HepG2 (cell line): ENCODE results near the gene ZBTB37. TPM values are rescaled to one million over a fixed set of nuclear protein-coding genes. Genes with fewer than 3 reads are reported as not detected.

Experiments used
- ARNT2 ChIP-seq: sonication (generic); formaldehyde crosslinking; IDR thresholded peaks from 2 replicates; pipeline ENCODE4 v1.8.0; 2022; ENCODE audit warnings: mild to moderate bottlenecking, low read depth, missing genetic modification reagents, moderate library complexity
- ATAD3A ChIP-seq: sonication (generic); formaldehyde crosslinking; IDR thresholded peaks from 2 replicates; pipeline ENCODE4 v1.4.0; 2020; ENCODE audit warnings: missing genetic modification reagents
- EZH2 ChIP-seq: conservative IDR thresholded peaks from 2 replicates; pipeline ENCODE4 v1.6.1; 2012; ENCODE audit warnings: mild to moderate bottlenecking, low read depth, low read length, moderate library complexity
- HNRNPLL ChIP-seq: fragments of 200-400 bp; formaldehyde crosslinking; IDR thresholded peaks from 2 replicates; pipeline ENCODE4 v1.6.1; 2017; ENCODE audit warnings: mild to moderate bottlenecking, low read depth, low read length; ENCODE audit not compliant: poor library complexity, severe bottlenecking
- IKZF4 ChIP-seq: sonication (generic); formaldehyde crosslinking; IDR thresholded peaks from 2 replicates; pipeline ENCODE4 v1.5.1; 2020; ENCODE audit warnings: borderline replicate concordance, mild to moderate bottlenecking, low read depth, missing genetic modification reagents; ENCODE audit errors: not compliant biosample characterization
- KDM1A ChIP-seq: IDR thresholded peaks from 2 replicates; pipeline ENCODE4 v1.6.1; 2016; ENCODE audit warnings: missing compliant biosample characterization
- KDM6A ChIP-seq: IDR thresholded peaks from 2 replicates; pipeline ENCODE4 v1.6.1; 2016; ENCODE audit warnings: low read depth
- MXI1 ChIP-seq: IDR thresholded peaks from 3 replicates; pipeline ENCODE4 v1.6.1; 2012; ENCODE audit warnings: low read depth, low read length, inconsistent platforms, borderline replicate concordance
- NFIB ChIP-seq: sonication (generic); formaldehyde crosslinking; IDR thresholded peaks from 2 replicates; pipeline ENCODE4 v1.9.0; 2021; ENCODE audit warnings: missing genetic modification reagents, mild to moderate bottlenecking, borderline replicate concordance
- NR2C2 ChIP-seq: sonication (generic); formaldehyde crosslinking; IDR thresholded peaks from 2 replicates; pipeline ENCODE4 v1.4.0; 2020; ENCODE audit warnings: missing genetic modification reagents, mild to moderate bottlenecking, moderate library complexity, borderline replicate concordance
- RFX3 ChIP-seq: IDR thresholded peaks from 2 replicates; pipeline ENCODE4 v1.6.1; 2016; ENCODE audit warnings: missing biosample characterization, missing genetic modification reagents
- SIX1 ChIP-seq: sonication (generic); formaldehyde crosslinking; IDR thresholded peaks from 2 replicates; pipeline ENCODE4 v1.4.0; 2020; ENCODE audit warnings: missing genetic modification reagents, borderline replicate concordance
- SIX4 ChIP-seq: sonication (generic); formaldehyde crosslinking; IDR thresholded peaks from 2 replicates; pipeline ENCODE4 v1.4.0; 2020; ENCODE audit warnings: missing genetic modification reagents
- SMARCC2 ChIP-seq: fragments of 450-650 bp; IDR thresholded peaks from 2 replicates; pipeline ENCODE4 v1.6.1; 2017; ENCODE audit warnings: antibody characterized with exemption, mild to moderate bottlenecking
- SP1 ChIP-seq, 2 experiments: fragments of 450-650 bp in 1 of 2; sonication (generic) in 1 of 2; formaldehyde crosslinking in 1 of 2; IDR thresholded peaks; 2 replicates each; pipeline versions ENCODE4 v1.4.0 to v1.6.1; 2016 to 2020; ENCODE audit warnings: missing genetic modification reagents in 1 of 2
- TAF15 ChIP-seq: fragments of 200-400 bp; formaldehyde crosslinking; IDR thresholded peaks from one replicate; pipeline ENCODE4 v1.6.1; 2018; ENCODE audit warnings: mild to moderate bottlenecking, low read depth, low read length; ENCODE audit not compliant: poor library complexity, severe bottlenecking
- TCF12 ChIP-seq, 2 experiments: fragments of 450-650 bp in 1 of 2; sonication (generic) in 1 of 2; formaldehyde crosslinking in 1 of 2; IDR thresholded peaks; 2 replicates each; pipeline versions ENCODE4 v1.6.1 to v1.8.0; 2017 to 2022; ENCODE audit warnings: antibody characterized with exemption in 1 of 2, mild to moderate bottlenecking in 1 of 2, missing genetic modification reagents in 1 of 2, moderate library complexity in 1 of 2
- TOE1 ChIP-seq: sonication (generic); formaldehyde crosslinking; IDR thresholded peaks from 2 replicates; pipeline ENCODE4 v1.4.0; 2020; ENCODE audit warnings: mild to moderate bottlenecking, missing genetic modification reagents
- ZNF570 ChIP-seq: sonication (generic); formaldehyde crosslinking; IDR thresholded peaks from 2 replicates; pipeline ENCODE4 v1.4.0; 2020; ENCODE audit warnings: mild to moderate bottlenecking, missing genetic modification reagents, borderline replicate concordance
- ZNF605 ChIP-seq: sonication (generic); formaldehyde crosslinking; IDR thresholded peaks from 2 replicates; pipeline ENCODE4 v1.8.0; 2022; ENCODE audit warnings: mild to moderate bottlenecking, missing genetic modification reagents
- polyA plus RNA-seq, 8 experiments: library from polyadenylated mRNA; depleted of rRNA in 3 of 8; stranded (reverse) in 7 of 8; unstranded in 1 of 8; fragments of >200 nt; fragmentation: Illumina TruSeq in 4 of 8; extraction: Trizol in 4 of 8; gene quantifications; 2 replicates each; pipeline versions ENCODE4 v1.2.1 to v1.2.3, GENCODE V29; 2011 to 2016; ENCODE audit warnings: low read depth in 4 of 8, missing spikeins in 1 of 8, mixed read lengths in 1 of 8; ENCODE audit not compliant: insufficient read depth in 1 of 8
- total RNA-seq, 5 experiments: library from RNA; depleted of rRNA; stranded (reverse); fragments of >200 nt; fragmentation: Illumina TruSeq; extraction: Trizol; gene quantifications; 2 replicates each; pipeline ENCODE4 v1.2.3, GENCODE V29; 2016; ENCODE audit warnings: low read depth in 1 of 5
- TF ChIP-seq, protein P1 (sequence below): fragments of 450-650 bp; IDR thresholded peaks from 2 replicates; pipeline ENCODE4 v1.6.1; 2017; ENCODE audit warnings: mild to moderate bottlenecking
- TF ChIP-seq, protein P2 (sequence below): sonication (generic); formaldehyde crosslinking; IDR thresholded peaks from 2 replicates; pipeline ENCODE4 v1.4.0; 2020; ENCODE audit warnings: missing genetic modification reagents, borderline replicate concordance
- TF ChIP-seq, protein P3 (sequence below): sonication (generic); formaldehyde crosslinking; IDR thresholded peaks from 2 replicates; pipeline ENCODE4 v1.5.0; 2020; ENCODE audit warnings: mild to moderate bottlenecking, missing genetic modification reagents

Gene ZBTB37
- total and polyA plus RNA-seq, 2 of the 13 experiments (the other 11 are each of a cell fraction or from before 2014, with no cell fraction given), result 2.6 to 7.7 TPM

DNA sequence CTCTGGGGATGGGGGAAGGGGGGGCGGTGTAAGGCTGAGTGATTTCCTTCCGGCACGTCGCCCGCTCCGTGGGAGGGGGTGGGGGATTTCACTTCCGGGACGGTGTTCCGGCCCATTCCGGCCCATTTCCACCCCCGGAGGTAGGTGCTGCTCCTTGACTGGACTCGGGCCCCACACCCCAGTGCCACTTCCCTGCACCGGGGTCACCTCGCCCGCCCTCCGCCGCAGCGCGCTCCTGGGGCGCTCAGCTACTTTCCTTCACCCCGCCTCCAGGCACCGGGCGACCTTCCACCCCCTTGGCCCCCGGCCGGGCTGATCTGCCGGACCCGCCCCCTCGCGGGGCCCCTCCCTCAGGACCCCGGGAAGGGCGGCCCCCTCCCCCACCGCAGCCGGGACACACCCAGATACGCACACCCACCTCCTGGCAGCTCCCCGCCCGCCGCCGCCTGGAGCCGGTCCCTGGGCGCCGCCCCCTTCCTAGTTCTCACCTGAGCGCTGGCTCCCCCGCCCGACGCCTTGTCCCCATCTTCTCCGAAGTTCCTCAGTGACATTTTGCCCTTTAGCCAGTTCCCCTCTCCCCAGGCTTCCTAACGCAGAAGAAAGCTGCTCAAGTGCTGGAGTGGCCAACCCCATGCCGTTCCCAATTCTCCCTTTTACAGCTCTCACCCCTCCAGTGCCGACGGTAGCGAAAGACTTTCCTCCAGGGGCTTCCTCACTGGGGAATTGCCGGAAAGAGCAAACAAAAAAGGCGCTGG lies at the start of gene ZBTB37 (continued):
- TF ChIP-seq, protein P1, sequence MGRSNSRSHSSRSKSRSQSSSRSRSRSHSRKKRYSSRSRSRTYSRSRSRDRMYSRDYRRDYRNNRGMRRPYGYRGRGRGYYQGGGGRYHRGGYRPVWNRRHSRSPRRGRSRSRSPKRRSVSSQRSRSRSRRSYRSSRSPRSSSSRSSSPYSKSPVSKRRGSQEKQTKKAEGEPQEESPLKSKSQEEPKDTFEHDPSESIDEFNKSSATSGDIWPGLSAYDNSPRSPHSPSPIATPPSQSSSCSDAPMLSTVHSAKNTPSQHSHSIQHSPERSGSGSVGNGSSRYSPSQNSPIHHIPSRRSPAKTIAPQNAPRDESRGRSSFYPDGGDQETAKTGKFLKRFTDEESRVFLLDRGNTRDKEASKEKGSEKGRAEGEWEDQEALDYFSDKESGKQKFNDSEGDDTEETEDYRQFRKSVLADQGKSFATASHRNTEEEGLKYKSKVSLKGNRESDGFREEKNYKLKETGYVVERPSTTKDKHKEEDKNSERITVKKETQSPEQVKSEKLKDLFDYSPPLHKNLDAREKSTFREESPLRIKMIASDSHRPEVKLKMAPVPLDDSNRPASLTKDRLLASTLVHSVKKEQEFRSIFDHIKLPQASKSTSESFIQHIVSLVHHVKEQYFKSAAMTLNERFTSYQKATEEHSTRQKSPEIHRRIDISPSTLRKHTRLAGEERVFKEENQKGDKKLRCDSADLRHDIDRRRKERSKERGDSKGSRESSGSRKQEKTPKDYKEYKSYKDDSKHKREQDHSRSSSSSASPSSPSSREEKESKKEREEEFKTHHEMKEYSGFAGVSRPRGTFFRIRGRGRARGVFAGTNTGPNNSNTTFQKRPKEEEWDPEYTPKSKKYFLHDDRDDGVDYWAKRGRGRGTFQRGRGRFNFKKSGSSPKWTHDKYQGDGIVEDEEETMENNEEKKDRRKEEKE, result no peak
- no peak for TF ChIP-seq KDM6A (CRISPR knock-in tag)
- TF ChIP-seq ATAD3A, result no peak
- TF ChIP-seq TAF15, result no peak
- no peak for TF ChIP-seq RFX3 (CRISPR knock-in tag)
- TF ChIP-seq SP1 (IDR thresholded peaks at IDR 0.05), result no peak
- peak; percentile 44; the same call in 1 of the 2 replicates for TF ChIP-seq SP1 (CRISPR knock-in tag; IDR thresholded peaks at IDR 0.05)
- TF ChIP-seq HNRNPLL, result no peak
- no peak for TF ChIP-seq SMARCC2
- TF ChIP-seq TCF12 (IDR thresholded peaks at IDR 0.05), result no peak
- TF ChIP-seq TCF12 (CRISPR knock-in tag; IDR thresholded peaks at IDR 0.05), result 0 out of 2 replicates have a peak, but pooled peaks have one; percentile 81
- no peak for TF ChIP-seq SIX1
- TF ChIP-seq KDM1A (CRISPR knock-in tag), result no peak
- no peak for TF ChIP-seq ZNF605
- TF ChIP-seq TOE1 (CRISPR knock-in tag), result no peak
- TF ChIP-seq MXI1, result peak; percentile 71; the same call in 1 of the 3 replicates
- TF ChIP-seq IKZF4 (CRISPR knock-in tag), result no peak
- TF ChIP-seq, protein P2, sequence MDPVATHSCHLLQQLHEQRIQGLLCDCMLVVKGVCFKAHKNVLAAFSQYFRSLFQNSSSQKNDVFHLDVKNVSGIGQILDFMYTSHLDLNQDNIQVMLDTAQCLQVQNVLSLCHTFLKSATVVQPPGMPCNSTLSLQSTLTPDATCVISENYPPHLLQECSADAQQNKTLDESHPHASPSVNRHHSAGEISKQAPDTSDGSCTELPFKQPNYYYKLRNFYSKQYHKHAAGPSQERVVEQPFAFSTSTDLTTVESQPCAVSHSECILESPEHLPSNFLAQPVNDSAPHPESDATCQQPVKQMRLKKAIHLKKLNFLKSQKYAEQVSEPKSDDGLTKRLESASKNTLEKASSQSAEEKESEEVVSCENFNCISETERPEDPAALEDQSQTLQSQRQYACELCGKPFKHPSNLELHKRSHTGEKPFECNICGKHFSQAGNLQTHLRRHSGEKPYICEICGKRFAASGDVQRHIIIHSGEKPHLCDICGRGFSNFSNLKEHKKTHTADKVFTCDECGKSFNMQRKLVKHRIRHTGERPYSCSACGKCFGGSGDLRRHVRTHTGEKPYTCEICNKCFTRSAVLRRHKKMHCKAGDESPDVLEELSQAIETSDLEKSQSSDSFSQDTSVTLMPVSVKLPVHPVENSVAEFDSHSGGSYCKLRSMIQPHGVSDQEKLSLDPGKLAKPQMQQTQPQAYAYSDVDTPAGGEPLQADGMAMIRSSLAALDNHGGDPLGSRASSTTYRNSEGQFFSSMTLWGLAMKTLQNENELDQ (CRISPR knock-in tag), result no peak
- TF ChIP-seq NR2C2, result peak; percentile 99
- TF ChIP-seq NFIB (CRISPR knock-in tag), result no peak
- TF ChIP-seq, protein P3, sequence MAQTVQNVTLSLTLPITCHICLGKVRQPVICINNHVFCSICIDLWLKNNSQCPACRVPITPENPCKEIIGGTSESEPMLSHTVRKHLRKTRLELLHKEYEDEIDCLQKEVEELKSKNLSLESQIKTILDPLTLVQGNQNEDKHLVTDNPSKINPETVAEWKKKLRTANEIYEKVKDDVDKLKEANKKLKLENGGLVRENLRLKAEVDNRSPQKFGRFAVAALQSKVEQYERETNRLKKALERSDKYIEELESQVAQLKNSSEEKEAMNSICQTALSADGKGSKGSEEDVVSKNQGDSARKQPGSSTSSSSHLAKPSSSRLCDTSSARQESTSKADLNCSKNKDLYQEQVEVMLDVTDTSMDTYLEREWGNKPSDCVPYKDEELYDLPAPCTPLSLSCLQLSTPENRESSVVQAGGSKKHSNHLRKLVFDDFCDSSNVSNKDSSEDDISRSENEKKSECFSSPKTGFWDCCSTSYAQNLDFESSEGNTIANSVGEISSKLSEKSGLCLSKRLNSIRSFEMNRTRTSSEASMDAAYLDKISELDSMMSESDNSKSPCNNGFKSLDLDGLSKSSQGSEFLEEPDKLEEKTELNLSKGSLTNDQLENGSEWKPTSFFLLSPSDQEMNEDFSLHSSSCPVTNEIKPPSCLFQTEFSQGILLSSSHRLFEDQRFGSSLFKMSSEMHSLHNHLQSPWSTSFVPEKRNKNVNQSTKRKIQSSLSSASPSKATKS (CRISPR knock-in tag), result no peak
- TF ChIP-seq ZNF570, result no peak
- TF ChIP-seq ARNT2 (CRISPR knock-in tag), result no peak
- no peak for TF ChIP-seq SIX4
- no peak for TF ChIP-seq EZH2
